ENCODE data around the gene PHF3.
A peak's percentile ranks its signal among the peaks of the same experiment; 100 is the strongest.
"Not testable (repeated sequence)": the region's sequence is repeated elsewhere in the genome, so short reads cannot be mapped to it uniquely, and the experiment has no call there.

Gene PHF3

DNA sequence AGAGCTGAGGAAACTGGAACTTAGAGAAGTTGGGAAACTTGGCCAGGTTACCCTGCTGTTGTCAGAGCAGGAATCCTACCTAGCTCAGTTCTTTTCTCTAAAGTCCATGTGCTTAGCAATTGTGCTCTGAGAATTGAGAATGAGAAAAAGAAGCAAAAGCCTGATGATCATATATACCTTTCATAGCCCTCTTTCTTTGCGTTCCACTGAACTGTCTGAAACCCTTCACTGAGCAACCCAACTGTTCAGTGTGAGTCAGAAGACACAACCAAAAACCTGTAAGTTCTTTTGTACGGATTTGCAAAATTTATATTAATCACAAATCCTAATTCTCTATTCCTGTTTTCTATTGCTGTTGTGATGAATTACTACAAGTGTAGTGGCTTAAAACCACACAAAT lies 80.6 kb downstream of the PHF3 start:
- DNase-seq, result no peak

DNA sequence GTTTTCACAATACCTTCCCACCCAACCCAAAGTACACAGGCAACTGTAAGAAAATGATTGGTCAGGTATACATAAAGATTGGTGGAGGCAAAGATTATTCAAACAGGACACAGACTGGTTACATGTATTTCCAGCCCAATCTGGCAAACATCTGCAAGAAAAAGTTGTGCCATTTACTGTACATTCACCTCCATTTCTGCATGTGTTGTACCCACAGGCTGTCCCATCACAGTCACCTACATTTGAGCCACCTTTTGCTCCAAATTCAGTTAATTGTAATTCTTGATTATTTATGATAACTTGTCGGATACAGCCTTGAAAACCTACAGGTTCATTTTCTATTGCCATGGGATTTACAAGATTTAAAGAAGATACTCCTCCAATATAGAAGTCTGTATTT lies 85.6 kb downstream of the PHF3 start:
- DNase-seq, result no peak

DNA sequence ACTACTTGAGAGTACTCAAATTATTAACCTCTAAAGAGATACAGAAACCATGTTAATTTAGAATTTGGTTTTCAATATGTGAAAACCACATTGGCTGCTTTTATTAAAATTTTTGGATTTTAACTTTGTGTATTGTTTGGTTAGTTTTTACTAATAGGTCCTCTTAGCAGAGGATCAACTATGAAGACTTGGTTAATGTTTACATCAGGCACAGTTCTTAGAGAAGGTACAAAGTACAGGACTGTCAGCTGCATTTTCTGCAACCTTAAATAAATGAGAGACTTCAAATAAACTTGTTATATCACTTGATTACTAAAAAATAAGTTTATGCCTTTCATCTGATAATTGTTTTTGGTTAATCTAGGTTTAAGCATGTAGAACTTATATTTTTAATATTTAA lies 89.1 kb downstream of the PHF3 start:
- DNase-seq, result no peak

DNA sequence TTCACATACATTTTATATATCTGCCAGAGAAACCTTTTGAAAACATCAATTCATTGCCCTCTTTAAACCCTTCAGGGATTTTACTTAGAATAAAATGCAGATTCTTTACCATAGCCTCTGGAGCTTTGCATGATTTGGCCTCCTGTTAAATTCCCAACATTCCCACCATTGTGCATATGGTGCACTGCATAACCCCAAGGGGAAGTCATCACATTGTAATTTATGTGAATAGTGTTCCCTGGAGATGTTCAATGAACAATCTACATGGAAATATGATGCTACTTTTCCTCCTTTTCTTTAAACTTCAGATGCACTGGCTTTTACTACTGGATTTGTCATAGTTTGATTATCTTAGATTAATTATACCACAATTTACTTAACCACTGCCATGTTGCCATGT lies 94.7 kb downstream of the PHF3 start:
- DNase-seq, result no peak

DNA sequence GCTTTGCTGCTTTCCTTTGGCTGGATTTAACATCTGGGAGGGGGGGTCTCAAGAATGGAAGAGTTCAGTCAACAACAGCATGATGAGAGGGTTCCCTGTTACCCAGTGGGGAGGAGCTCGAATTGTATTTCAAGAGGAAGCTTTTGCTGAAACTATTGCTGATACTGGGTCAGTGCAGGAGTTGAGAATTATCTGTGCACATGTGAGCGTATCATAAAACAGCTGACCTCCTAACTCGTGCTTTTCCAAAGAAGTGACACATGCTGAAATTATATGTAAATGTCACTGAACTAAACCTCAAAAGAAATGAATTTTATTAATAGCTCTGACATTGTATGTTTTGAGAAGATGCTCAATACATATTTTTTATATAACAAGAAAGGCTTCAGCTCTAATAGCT lies 96.3 kb downstream of the PHF3 start:
- DNase-seq, result no peak

DNA sequence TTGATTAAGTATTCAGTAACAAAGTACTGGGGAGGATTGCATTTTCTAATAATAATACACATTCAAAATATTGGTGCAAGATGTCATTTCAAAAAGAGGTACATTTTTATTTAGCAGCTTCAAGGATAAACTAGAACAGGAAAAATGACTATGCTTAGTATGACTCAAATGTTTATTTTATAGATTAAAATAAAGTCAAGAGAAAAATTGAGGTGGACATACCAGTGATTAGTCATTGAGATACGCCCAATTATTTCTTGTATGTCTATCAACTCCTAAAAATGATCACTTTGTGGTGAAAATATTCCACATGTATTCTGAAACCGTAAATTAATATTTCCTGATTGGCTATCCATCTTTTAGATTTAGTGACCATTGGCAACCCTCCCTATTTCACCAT lies 96.7 kb downstream of the PHF3 start:
- DNase-seq, result no peak

DNA sequence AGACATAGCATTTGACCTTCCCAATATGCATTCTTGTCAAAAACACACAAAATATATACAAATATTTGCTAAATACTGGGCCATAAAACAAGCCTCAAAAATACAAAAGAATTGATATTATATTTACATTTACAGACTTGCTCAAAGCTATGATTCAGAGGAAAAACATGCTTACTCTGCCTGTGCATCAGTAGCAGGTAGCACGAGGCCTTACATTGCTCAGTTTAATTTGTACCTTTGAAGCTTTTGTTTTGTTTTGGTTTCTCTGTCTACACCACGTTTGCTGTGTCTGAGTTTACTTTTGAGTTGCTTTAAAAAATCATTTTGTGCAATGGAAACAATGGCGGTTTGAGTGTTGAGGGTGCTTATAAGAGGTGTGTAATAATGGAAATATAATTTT lies 99.3 kb downstream of the PHF3 start:
- no peak for DNase-seq

DNA sequence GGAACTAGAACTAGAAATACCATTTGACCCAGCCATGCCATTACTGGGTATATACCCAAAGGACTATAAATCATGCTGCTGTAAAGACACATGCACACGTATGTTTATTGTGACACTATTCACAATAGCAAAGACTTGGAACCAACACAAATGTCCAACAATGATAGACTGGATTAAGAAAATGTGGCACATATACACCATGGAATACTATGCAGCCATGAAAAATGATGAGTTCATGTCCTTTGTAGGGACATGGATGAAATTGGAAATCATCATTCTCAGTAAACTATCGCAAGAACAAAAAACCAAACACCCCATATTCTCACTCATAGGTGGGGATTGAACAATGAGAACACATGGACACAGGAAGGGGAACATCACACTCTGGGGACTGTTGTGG lies 102.6 kb downstream of the PHF3 start:
- DNase-seq, result not testable (repeated sequence)

DNA sequence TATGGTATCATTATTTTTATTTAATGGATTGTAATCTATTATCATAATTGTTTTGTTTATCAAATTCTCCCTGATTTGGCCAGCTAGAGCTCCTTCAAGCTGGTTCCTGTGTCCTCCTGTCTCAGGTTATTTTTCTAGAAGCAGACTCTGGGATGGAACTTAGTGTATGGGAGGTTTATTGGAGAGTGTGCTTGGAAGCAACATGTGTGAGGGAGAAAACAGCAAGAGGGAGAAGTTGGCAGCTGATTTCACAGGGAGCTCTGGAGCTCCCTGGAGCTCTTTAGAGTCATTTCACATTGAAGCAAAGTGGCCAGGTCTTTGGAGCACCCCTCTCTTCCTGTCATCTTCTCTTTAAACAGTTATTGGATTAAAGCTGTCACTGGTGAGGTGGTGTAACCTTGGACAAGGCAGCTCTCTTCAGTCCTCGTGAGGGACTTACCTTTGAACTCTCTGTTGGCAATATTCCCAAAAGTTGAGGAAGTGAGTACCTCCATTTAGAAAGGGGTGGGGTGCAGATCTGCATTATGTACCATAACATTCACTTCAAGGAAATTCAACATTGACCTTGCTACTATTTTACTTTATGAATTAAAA lies 103.6 kb downstream of the PHF3 start:
- no peak for DNase-seq

DNA sequence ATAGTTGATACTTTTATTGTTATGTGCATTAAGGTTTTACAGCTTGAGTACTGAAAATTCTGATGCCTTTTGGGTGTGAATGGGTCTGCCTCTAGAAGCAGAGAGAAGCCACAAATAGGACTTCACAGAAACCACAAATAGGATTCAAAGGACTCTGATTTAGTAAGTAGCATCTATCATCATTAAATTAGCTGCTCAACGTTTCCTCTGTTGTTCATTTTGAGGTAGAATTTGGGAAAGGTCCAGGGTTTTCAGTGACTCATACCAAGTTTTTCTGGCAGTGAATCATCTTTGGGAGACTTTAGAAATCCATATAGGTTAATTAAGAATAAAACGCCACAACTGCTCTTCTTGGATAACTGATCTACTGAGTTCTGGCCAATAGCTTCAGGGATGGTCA lies 105.1 kb downstream of the PHF3 start:
- DNase-seq, result no peak

DNA sequence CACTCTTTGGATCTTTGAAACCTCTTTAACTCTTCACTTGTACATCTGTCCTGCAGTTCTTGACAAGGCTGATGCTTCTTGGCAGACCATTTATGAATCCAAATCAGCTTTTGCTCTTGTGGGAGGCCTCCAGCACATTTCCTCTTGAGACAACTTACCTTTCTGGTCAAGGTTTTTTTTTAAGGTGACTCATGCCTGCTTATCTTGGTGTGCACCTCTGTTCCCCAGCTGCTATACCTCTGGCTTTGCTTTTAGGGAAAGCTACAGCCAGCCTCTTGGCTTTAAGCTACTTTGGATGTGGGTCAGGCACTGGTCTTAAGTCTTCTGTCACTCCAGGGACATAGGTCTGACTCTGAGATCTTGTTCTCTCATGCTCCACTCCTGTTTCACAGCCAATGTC lies 106.5 kb downstream of the PHF3 start:
- no peak for DNase-seq

DNA sequence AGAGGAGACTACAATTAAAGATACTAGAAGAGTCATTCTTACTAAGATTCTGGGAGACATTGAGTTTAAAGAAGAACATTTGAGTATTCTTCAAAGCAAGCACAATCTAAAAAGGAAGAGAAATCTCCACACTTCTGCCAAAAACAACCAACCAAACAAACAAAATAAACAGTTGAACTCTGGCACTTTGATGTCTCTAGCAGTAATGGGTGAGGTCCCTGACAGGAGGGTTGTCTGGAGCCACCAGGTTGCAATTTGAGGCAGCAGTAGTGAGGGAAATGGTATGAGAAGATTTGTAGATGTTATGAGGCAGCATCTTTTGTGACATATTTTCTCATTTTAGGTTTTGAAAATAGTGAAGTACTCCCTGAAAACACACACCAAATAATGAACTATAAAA lies 108.1 kb downstream of the PHF3 start:
- no peak for DNase-seq

DNA sequence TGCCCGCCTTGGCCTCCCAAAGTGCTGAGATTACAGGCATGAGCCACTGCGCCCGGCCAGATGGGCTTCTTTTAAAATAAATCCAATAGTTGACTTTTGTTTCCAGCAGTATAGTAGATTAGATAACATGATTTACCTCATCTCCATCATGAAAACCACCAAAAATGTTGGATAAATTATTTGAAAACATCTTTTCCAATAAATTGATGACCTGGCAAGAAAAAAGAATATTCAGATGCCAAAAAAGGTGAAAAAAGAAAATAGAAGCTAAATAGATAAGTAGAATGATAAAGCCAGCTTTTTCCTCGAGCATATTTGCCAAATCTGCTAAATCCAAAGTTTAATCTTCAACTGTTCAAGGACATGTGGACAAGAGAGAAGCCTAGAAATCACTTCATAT lies 109.2 kb downstream of the PHF3 start:
- no peak for DNase-seq

DNA sequence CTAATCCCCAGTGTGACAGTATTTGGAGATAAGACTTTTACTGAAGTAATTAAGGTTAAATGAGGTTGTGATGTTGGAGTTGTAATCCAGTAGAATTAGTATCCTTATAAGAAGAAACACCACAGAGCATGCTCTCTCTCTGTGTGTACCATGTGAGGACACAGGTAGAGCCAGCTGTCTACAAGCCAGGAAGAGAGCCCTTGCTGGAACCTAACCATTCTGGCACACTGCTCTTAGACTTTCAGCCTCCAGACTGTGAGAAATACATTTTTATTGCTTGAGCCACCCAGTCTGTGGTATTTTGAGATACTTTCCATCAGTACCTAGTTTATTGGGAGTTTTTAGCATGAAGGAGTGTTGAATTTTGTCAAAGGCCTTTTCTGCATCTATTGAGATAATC lies 110.2 kb downstream of the PHF3 start:
- no peak for DNase-seq

DNA sequence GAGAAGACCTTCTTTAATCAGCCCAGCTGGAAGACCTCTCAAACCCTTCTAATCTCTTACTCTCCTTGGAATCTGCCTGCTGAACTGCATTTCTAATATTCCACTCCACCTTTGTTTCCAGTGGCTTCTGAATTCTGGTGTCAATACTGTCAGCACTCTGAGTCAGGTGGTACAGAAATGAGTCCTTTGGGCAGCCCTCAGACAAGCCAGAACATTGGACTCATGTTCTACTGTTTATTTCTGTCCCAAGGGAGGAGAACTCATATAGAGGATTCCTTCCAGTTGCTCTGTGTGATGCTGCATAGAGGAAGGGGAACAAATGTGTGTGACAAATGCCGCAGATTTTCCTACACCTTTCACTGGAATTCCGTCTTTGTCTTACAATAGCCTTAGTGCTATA lies 114.8 kb downstream of the PHF3 start:
- DNase-seq, result no peak

DNA sequence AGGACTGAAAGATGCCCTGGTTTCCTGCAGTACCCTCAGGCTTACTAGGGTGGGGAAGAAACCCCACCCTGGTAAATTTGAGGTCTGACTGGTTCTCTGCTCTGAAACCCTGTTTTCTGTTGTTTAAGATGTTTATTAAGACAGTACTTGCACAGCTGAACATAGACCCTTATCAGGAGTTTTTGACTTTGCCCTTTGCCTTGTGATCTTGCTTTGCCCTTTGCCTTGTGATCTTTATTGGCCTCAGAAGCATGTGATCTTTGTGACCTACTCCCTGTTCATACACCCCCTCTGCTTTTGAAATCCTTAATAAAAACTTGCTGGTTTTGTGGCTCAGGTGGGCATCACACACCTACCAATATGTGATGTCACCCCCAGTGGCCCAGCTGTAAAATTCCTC lies 121.7 kb downstream of the PHF3 start:
- DNase-seq, result not testable (repeated sequence)

DNA sequence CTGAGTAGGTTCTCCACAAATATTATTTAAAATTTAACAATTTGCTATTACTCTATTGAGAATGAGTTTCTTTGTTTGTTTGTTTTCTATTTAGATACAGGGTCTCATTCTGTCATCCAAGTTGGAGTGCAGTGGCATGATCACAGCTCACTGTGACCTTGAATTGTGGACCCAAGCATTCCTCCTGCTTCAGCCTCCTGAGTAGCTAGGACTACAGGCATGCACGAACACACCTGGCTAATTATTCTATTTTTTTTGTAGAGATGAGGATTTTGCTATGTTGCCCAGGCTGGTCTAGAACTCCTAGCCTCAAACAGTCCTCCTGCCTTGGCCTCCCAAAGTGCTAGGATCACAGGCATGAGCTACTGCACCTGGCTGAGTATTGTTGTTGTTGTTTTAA lies 122.2 kb downstream of the PHF3 start:
- no peak for DNase-seq

DNA sequence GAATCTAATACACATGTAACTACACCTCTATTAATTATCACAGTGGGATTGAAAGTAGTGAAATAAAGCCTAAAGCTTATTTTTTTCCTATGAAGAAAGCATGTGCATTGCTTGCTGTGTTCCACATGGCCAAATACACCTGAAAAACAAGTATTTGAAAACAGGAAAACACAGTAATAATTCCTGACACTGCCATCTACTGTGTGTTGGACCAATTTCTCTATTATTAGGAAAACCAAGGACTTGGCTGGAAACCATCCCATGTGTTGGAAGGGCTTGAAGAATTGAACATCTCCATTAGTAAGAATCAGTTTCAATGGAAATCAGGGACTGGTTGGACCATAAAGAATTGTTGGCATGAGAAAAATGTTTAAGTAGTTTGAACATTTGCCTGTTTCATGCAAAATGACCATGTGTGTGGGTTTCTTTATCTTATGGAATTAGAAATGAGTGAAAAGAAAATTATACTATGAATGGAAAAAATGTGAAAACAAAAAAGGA lies 124.1 kb downstream of the PHF3 start:
- no peak for DNase-seq

DNA sequence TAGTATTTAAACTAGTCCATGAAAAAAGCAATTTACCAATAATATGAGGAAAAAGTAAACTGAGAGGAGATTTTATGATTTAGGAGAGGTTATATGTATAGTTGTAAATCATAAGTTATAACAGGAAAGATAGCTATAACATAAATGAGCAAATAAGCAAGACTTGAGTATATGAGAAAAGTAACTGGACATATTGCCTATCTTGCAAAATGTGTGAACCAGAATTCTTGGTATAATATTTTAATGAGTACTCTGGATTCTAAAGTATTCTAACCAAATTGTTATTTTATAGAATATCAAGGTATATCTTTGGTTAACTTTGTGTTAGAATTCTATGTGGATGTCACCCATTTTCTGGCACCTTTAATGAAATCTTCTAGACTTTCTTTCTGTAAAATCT lies 124.6 kb downstream of the PHF3 start:
- DNase-seq, result no peak

DNA sequence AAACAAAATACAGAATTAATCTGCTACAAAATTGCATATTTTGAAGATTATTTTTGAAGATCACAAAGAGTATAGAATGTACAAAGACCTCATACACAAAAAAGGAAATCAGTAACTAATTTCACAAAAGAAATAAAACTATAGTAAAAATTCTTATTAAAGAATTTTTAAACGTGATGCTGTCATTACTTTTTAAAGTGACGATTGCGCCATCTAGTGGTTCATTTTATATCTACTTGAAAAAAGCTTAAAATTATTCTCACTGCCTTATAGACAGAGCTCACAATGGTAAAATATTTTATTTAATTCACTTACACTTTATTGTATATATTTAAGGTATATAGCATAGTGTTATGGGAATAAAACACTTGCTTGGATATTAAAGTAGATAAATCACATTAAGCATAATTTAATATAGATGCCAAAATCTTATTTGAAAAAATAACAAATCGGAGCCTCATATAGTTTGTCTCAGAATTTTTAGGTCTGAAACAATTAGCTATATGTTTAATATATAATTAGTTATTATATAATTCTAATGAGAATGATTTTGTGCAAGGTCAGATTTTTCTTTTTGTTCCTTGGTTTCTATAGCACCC lies 128.8 kb downstream of the PHF3 start:
- DNase-seq, result peak in 1 of 2 donors; percentile 53
